DMS53 (cell line): ENCODE data around the gene SIGLEC11.
"Not testable (repeated sequence)": the region's sequence is repeated elsewhere in the genome, so short reads cannot be mapped to it uniquely, and the experiment has no call there.

Experiments
- DNase-seq: peaks from one replicate; lab custom pipeline; 2025; lab: John Stamatoyannopoulos, UW

Gene SIGLEC11

GRCh38 chr19:49981603-49982593 lies 20.9 kb upstream of the SIGLEC11 start:
- no peak for DNase-seq

- DNase-seq = no peak
Measured at GRCh38 chr19:49978324-49978723, 17.4 kb upstream of the SIGLEC11 start.

- no peak for DNase-seq
Measured at GRCh38 chr19:49977881-49978280, 16.9 kb upstream of the SIGLEC11 start.

- DNase-seq = no peak
Measured at GRCh38 chr19:49977076-49977475, 16.1 kb upstream of the SIGLEC11 start.

- DNase-seq = no peak
Measured at GRCh38 chr19:49976496-49976895, 15.5 kb upstream of the SIGLEC11 start.

- no peak for DNase-seq
Measured at GRCh38 chr19:49975051-49975450, 14.1 kb upstream of the SIGLEC11 start.

- no peak for DNase-seq
Measured at GRCh38 chr19:49973987-49974386, 13.0 kb upstream of the SIGLEC11 start.

GRCh38 chr19:49972841-49973240 lies 11.9 kb upstream of the SIGLEC11 start:
- no peak for DNase-seq

GRCh38 chr19:49971991-49972411 lies 11.0 kb upstream of the SIGLEC11 start:
- DNase-seq = no peak

- DNase-seq = not testable (repeated sequence)
Measured at GRCh38 chr19:49969355-49969754, 8.4 kb upstream of the SIGLEC11 start.

GRCh38 chr19:49968279-49968922 lies 7.4 kb upstream of the SIGLEC11 start:
- no peak for DNase-seq

- not testable (repeated sequence) for DNase-seq
Measured at GRCh38 chr19:49959892-49960291, 1.1 kb downstream of the SIGLEC11 start.

GRCh38 chr19:49958596-49958995 lies 2.4 kb downstream of the SIGLEC11 start:
- DNase-seq = not testable (repeated sequence)

- not testable (repeated sequence) for DNase-seq
Measured at GRCh38 chr19:49958144-49958543, 2.8 kb downstream of the SIGLEC11 start.

GRCh38 chr19:49957262-49957915 lies 3.6 kb downstream of the SIGLEC11 start:
- no peak for DNase-seq

- no peak for DNase-seq
Measured at GRCh38 chr19:49956115-49956495, 4.9 kb downstream of the SIGLEC11 start.

GRCh38 chr19:49954933-49955332 lies 6.0 kb downstream of the SIGLEC11 start:
- DNase-seq = peak; percentile 68

- DNase-seq = peak; percentile 34
Measured at GRCh38 chr19:49954092-49954829, 6.7 kb downstream of the SIGLEC11 start.

- DNase-seq = no peak
Measured at GRCh38 chr19:49953416-49953815, 7.6 kb downstream of the SIGLEC11 start.

- no peak for DNase-seq
Measured at GRCh38 chr19:49952906-49953305, 8.1 kb downstream of the SIGLEC11 start.

- no peak for DNase-seq
Measured at GRCh38 chr19:49952479-49952836, 8.5 kb downstream of the SIGLEC11 start.
